ENCODE data around the gene RSRC1.

Gene RSRC1

GRCh38 chr3:158350971-158351370, 241.1 kb downstream of the RSRC1 start:
- Histone ChIP-seq H3K4me2 (ENCODE audit: insufficient read depth, low read length) (no peak overlapping the region), H3K4me1 (ENCODE audit: insufficient read depth, low read length) (peaks cover 6% of the 10 kb centered on the region; the same call in 1 of the 2 replicates), H2AFZ (ENCODE audit: low read depth, low read length) (no peak overlapping the region), H3K79me2 (ENCODE audit: insufficient read depth, low read length) (no peaks in the 10 kb centered on the region), H3K9ac (ENCODE audit: low read depth, low read length) (no peak overlapping the region), H4K20me1 (ENCODE audit: insufficient read depth, low read length) (no peaks in the 10 kb centered on the region), H3K9me3 (ENCODE audit: insufficient read depth, low read length, severe bottlenecking) (no peaks in the 10 kb centered on the region), H3K27ac (ENCODE audit: low read length) (no peak overlapping the region), H3K27me3 (ENCODE audit: insufficient read depth, low read length, poor library complexity) (no peaks in the 10 kb centered on the region), H3K4me3 (ENCODE audit: low read depth in 1 of 2, low read length in 2 of 2) (no peak overlapping the region), H3K36me3 (ENCODE audit: insufficient read depth, low read length) (no peaks in the 10 kb centered on the region)
- ATAC-seq (ENCODE audit: insufficient read depth, low read depth) (no peak), DNase-seq (no peak)
- TF ChIP-seq CTCF (IDR thresholded peaks at IDR 0.05; ENCODE audit: borderline replicate concordance, extremely low read depth, low read length, poor library complexity, severe bottlenecking) (no peak), EZH2 (IDR thresholded peaks at IDR 0.05; ENCODE audit: borderline replicate concordance, low read depth, low read length, severe bottlenecking) (no peak)

- Histone ChIP-seq H3K36me3 (ENCODE audit: insufficient read depth, low read length) (no peaks in the 10 kb centered on the region), H3K9ac (ENCODE audit: low read depth, low read length) (no peak overlapping the region), H3K79me2 (ENCODE audit: insufficient read depth, low read length) (no peaks in the 10 kb centered on the region), H3K4me2 (ENCODE audit: insufficient read depth, low read length) (no peak overlapping the region), H3K27ac (ENCODE audit: low read length) (no peak overlapping the region), H3K9me3 (ENCODE audit: insufficient read depth, low read length, severe bottlenecking) (no peaks in the 10 kb centered on the region), H3K27me3 (ENCODE audit: insufficient read depth, low read length, poor library complexity) (no peaks in the 10 kb centered on the region), H3K4me3 (ENCODE audit: low read depth in 1 of 2, low read length in 2 of 2) (no peak overlapping the region), H4K20me1 (ENCODE audit: insufficient read depth, low read length) (no peaks in the 10 kb centered on the region), H3K4me1 (ENCODE audit: insufficient read depth, low read length) (peaks cover 6% of the 10 kb centered on the region; the same call in 1 of the 2 replicates), H2AFZ (ENCODE audit: low read depth, low read length) (no peak overlapping the region)
- DNase-seq, result peak; percentile 35
- no peak for TF ChIP-seq CTCF (IDR thresholded peaks at IDR 0.05; ENCODE audit: borderline replicate concordance, extremely low read depth, low read length, poor library complexity, severe bottlenecking)
- no peak for TF ChIP-seq EZH2 (IDR thresholded peaks at IDR 0.05; ENCODE audit: borderline replicate concordance, low read depth, low read length, severe bottlenecking)
- peak; percentile 88 for ATAC-seq (ENCODE audit: insufficient read depth, low read depth)
Measured at GRCh38 chr3:158352551-158352950, 242.7 kb downstream of the RSRC1 start.

- Histone ChIP-seq H3K4me1 (ENCODE audit: insufficient read depth, low read length) (peaks cover 6% of the 10 kb centered on the region; the same call in 1 of the 2 replicates), H3K79me2 (ENCODE audit: insufficient read depth, low read length) (no peaks in the 10 kb centered on the region), H4K20me1 (ENCODE audit: insufficient read depth, low read length) (no peaks in the 10 kb centered on the region), H3K4me3 (ENCODE audit: low read depth in 1 of 2, low read length in 2 of 2) (no peak overlapping the region), H3K9me3 (ENCODE audit: insufficient read depth, low read length, severe bottlenecking) (peaks cover 9% of the 10 kb centered on the region), H3K36me3 (ENCODE audit: insufficient read depth, low read length) (peaks cover 17% of the 10 kb centered on the region), H3K27ac (ENCODE audit: low read length) (no peak overlapping the region), H2AFZ (ENCODE audit: low read depth, low read length) (no peak overlapping the region), H3K27me3 (ENCODE audit: insufficient read depth, low read length, poor library complexity) (no peaks in the 10 kb centered on the region), H3K4me2 (ENCODE audit: insufficient read depth, low read length) (no peak overlapping the region), H3K9ac (ENCODE audit: low read depth, low read length) (no peak overlapping the region)
- DNase-seq (no peak), ATAC-seq (ENCODE audit: insufficient read depth, low read depth) (no peak)
- no peak for TF ChIP-seq EZH2 (IDR thresholded peaks at IDR 0.05; ENCODE audit: borderline replicate concordance, low read depth, low read length, severe bottlenecking)
- TF ChIP-seq CTCF (IDR thresholded peaks at IDR 0.05; ENCODE audit: borderline replicate concordance, extremely low read depth, low read length, poor library complexity, severe bottlenecking), result no peak
Measured at GRCh38 chr3:158354713-158355112, 244.8 kb downstream of the RSRC1 start.
